Kidney epithelial cell (primary cell): Measurements from ENCODE around the gene MISP. TPM values are rescaled to one million over a fixed set of nuclear protein-coding genes. Genes with fewer than 3 reads are reported as not detected.

Experiments used
- DNase-seq: peaks from one replicate; pipeline ENCODE4 v3.0.0-alpha.2; 2010; ENCODE audit warnings: low read depth
- H3K27me3 ChIP-seq: 2 replicates; pipeline ENCODE4 v1.6.0; 2011; ENCODE audit warnings: low read length; ENCODE audit not compliant: control insufficient read depth, insufficient read depth
- H3K36me3 ChIP-seq: 2 replicates; pipeline ENCODE4 v1.5.1; 2011; ENCODE audit warnings: low read length; ENCODE audit not compliant: control insufficient read depth, insufficient read depth
- H3K4me3 ChIP-seq: 2 replicates; pipeline ENCODE4 v1.5.1; 2011; ENCODE audit warnings: low read depth, mild to moderate bottlenecking, control low read depth, low read length
- total RNA-seq: library from RNA; depleted of rRNA; stranded (reverse); fragments of >200 nt; gene quantifications from 2 replicates; pipeline ENCODE4 v1.2.3, GENCODE V29; 2015
- TF ChIP-seq, protein P1 (sequence below): IDR thresholded peaks from 2 replicates; pipeline ENCODE4 v1.5.1; 2011; ENCODE audit warnings: mild to moderate bottlenecking, moderate library complexity, low read length, control low read depth, inconsistent platforms; ENCODE audit not compliant: insufficient read depth, poor library complexity, severe bottlenecking

MISP gene
- total RNA-seq, 1 donor from 2014 or later = 45.6 TPM

DNA sequence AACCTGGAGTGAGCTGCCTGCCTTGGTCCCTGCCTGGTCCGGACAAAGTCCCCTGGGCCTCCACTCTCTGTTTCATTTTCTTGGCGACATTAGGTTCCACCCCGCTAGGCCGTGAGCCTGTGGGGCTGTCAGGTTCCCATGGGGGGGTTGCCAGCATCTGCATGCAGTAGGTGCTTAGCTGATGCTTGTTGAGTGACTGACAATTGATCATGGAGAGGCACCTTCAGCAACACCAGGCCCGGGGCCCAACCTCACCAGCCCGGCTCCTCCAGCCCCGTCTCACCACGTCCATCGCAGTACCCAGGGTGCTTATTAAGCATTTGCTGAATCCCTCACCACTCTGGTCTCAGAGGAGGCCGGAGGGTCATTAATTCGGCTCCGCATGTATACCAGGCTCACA is 13.4 kb downstream of the MISP start:
- TF ChIP-seq, protein P1, sequence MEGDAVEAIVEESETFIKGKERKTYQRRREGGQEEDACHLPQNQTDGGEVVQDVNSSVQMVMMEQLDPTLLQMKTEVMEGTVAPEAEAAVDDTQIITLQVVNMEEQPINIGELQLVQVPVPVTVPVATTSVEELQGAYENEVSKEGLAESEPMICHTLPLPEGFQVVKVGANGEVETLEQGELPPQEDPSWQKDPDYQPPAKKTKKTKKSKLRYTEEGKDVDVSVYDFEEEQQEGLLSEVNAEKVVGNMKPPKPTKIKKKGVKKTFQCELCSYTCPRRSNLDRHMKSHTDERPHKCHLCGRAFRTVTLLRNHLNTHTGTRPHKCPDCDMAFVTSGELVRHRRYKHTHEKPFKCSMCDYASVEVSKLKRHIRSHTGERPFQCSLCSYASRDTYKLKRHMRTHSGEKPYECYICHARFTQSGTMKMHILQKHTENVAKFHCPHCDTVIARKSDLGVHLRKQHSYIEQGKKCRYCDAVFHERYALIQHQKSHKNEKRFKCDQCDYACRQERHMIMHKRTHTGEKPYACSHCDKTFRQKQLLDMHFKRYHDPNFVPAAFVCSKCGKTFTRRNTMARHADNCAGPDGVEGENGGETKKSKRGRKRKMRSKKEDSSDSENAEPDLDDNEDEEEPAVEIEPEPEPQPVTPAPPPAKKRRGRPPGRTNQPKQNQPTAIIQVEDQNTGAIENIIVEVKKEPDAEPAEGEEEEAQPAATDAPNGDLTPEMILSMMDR = no peak
- Histone ChIP-seq H3K36me3 (peaks cover 1% of the 10 kb centered on the region), H3K27me3 (no peaks in the 10 kb centered on the region), H3K4me3 (no peak overlapping the region)
- DNase-seq = no peak

DNA sequence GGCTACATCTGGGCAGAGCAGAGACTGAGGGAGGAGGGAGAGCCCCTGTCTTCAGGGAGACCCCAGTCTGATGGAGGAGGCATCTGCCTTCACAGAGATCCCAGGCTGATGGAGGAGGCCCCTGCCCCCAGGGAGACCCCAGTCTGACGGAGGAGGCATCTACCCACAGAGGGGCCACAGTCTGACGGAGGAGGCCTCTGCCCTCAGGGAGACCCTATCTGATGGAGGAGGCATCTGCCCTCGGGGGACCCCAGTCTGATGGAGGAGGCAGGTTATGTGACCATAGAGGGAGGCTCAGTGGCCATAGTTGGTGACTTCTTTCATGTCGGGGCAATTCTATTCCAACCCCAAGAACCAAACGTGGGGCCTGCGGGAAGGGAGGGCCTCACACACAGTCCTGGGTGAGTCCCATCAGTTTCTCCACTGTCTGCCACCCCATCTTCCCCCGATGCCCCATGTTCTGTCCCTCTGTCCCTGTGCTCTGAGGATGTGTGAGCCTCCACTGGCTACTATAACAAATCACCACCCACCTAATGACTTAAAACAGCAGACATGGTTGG is 14.3 kb downstream of the MISP start:
- H3K4me3 ChIP-seq = no peak overlapping the region
- peaks cover 1% of the 10 kb centered on the region for H3K36me3 ChIP-seq
- no peak for DNase-seq
- H3K27me3 ChIP-seq = no peaks in the 10 kb centered on the region
- TF ChIP-seq, protein P1 = no peak

DNA sequence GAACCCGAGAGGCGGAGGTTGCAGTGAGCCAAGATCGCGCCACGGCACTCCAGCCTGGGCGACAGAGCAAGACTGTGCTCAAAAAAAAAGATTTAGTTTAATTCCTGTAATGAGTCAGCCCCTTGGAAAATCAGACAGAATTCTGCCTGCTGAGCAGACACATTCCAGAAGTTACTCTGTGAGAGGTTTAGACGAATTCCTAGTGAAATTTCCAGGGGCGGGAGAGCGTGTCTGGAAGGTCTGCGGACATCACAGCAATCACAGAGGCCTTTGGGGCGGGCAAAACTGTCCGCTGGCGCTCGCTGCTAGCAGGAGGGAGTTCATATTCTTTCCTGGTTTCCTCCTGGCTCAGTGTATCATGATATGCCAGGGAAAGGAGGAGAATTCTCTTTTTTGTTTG is 17.5 kb downstream of the MISP start:
- no peaks in the 10 kb centered on the region for H3K36me3 ChIP-seq
- TF ChIP-seq, protein P1 = no peak
- peak; percentile 83 for DNase-seq
- H3K27me3 ChIP-seq = no peaks in the 10 kb centered on the region
- no peak overlapping the region for H3K4me3 ChIP-seq

DNA sequence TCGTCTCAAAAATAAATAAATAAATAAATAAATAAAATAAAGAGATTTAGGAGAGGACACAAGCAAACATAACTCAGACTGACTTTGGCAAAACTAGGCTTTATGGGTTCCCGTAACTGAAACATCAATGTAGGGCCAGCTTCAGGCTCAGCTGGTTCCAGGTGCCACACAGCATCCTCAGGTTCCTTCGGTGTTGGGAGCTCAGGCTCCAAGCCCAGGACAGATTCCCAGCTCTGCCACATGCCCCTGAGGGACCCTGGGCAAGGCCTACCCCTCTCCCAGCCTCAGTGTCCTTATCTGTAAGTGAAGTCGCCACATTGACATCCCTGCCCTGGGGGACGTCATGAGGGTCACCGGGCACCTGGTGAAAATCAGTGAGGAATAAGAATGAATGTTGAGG is 18.7 kb downstream of the MISP start:
- no peak for DNase-seq
- no peaks in the 10 kb centered on the region for H3K36me3 ChIP-seq
- H3K27me3 ChIP-seq = no peaks in the 10 kb centered on the region
- TF ChIP-seq, protein P1 = no peak
- H3K4me3 ChIP-seq = no peak overlapping the region

DNA sequence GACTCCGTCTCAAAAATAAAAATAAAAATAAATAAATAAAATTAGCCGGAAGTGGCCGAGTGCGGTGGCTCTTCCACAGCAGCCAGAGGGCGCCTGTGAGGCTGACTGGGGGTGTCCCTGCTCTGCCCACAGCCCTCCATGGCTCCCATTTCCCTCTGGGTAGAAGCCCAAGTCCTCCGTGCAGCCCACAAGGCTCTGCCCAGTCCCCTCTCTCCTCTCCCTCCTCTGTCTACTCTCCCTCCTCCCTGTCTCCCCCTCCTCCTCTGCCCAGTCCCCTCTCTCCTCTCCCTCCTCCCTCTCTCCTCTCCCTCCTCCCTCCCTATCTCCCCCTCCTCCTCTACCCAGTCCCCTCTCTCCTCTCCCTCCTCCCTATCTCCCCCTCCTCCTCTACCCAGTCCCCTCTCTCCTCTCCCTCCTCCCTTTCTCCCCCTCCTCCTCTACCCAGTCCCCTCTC is 20.4 kb downstream of the MISP start:
- TF ChIP-seq, protein P1 = peak; percentile 71
- DNase-seq = no peak
- no peaks in the 10 kb centered on the region for H3K36me3 ChIP-seq

DNA sequence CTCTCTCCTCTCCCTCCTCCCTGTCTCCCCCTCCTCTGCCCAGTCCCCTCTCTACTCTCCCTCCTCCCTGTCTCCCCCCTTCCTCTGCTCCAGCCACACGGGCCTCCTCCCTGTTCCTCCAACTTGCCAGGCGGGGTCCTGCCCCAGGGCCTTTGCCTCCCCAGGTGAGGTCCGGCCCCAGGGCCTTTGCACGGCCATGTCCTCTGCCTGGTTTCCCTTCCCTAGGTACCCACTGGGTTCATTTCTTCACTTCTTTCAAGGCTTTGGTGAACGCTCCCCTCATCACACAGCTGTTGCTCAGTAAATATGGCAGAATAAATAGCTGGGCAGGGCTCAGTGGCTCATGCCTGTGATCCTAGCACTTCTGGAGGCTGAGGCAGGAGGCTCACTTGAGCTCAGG is 21.2 kb downstream of the MISP start:
- Histone ChIP-seq H3K4me3 (no peak overlapping the region), H3K36me3 (no peaks in the 10 kb centered on the region), H3K27me3 (no peaks in the 10 kb centered on the region)
- no peak for DNase-seq
- TF ChIP-seq, protein P1 = no peak

More for the DNA sequence above, 20.4 kb downstream of the MISP start:
- H3K27me3 ChIP-seq = no peaks in the 10 kb centered on the region
- H3K4me3 ChIP-seq = no peak overlapping the region
